DOHH2 (cell line): ENCODE results near the gene PITX3.
A peak's percentile ranks its signal among the peaks of the same experiment; 100 is the strongest.

Experiments used
- H3F3A ChIP-seq: fragments of 200-600 bp; sonication (generic), shearing (Covaris generic); 2 replicates; pipeline ENCODE4 v1.6.0; 2016; ENCODE audit warnings: antibody characterized with exemption, mild to moderate bottlenecking; ENCODE audit not compliant: control insufficient read depth, insufficient read depth
- H3K27ac ChIP-seq: fragments of 200-600 bp; sonication (generic); 2 replicates; pipeline ENCODE4 v1.5.1; 2014; ENCODE audit warnings: low read depth, mild to moderate bottlenecking, low read length, moderate library complexity
- H3K27me3 ChIP-seq: fragments of 200-600 bp; sonication (generic); 2 replicates; pipeline ENCODE4 v1.6.1; 2014; ENCODE audit warnings: mild to moderate bottlenecking, low read length, mixed read lengths; ENCODE audit not compliant: control insufficient read depth
- H3K36me3 ChIP-seq: fragments of 200-600 bp; sonication (generic); 2 replicates; pipeline ENCODE4 v1.6.1; 2014; ENCODE audit warnings: mild to moderate bottlenecking, low read length, moderate library complexity, mixed read lengths; ENCODE audit not compliant: control insufficient read depth
- H3K4me1 ChIP-seq: fragments of 200-600 bp; sonication (generic); 2 replicates; pipeline ENCODE4 v1.6.1; 2014; ENCODE audit warnings: mild to moderate bottlenecking, low read length, mixed read lengths; ENCODE audit not compliant: control insufficient read depth
- H3K4me2 ChIP-seq: fragments of 200-600 bp; sonication (generic); 2 replicates; pipeline ENCODE4 v1.6.0; 2014; ENCODE audit warnings: mild to moderate bottlenecking, low read length, moderate library complexity
- H3K4me3 ChIP-seq: fragments of 200-600 bp; sonication (generic); 2 replicates; pipeline ENCODE4 v1.5.1; 2014; ENCODE audit warnings: mild to moderate bottlenecking, low read length, mixed read lengths
- H3K79me2 ChIP-seq: fragments of 200-600 bp; sonication (generic); 2 replicates; pipeline ENCODE4 v1.6.1; 2014; ENCODE audit warnings: mild to moderate bottlenecking, low read length, mixed read lengths; ENCODE audit not compliant: control insufficient read depth
- H3K9me2 ChIP-seq: fragments of 200-600 bp; sonication (generic); replicated peaks from 2 replicates; pipeline ENCODE4 v1.6.1; 2014; ENCODE audit warnings: mild to moderate bottlenecking, low read length, mixed read lengths; ENCODE audit not compliant: control insufficient read depth
- H3K9me3 ChIP-seq: fragments of 200-600 bp; sonication (generic); 2 replicates; pipeline ENCODE4 v1.6.1; 2014; ENCODE audit warnings: antibody characterized with exemption, low read length, mixed read lengths; ENCODE audit not compliant: control insufficient read depth, insufficient read depth
- H4K20me1 ChIP-seq: fragments of 200-600 bp; sonication (generic); 2 replicates; pipeline ENCODE4 v1.6.0; 2014; ENCODE audit warnings: low read depth, mild to moderate bottlenecking, antibody characterized with exemption, low read length, moderate library complexity; ENCODE audit not compliant: control insufficient read depth, insufficient read depth
- CTCF ChIP-seq: fragments of 200-600 bp; sonication (generic); IDR thresholded peaks from one replicate; pipeline ENCODE4 v1.5.1; 2014; ENCODE audit warnings: antibody characterized with exemption, mild to moderate bottlenecking, low read depth, low read length; ENCODE audit not compliant: poor library complexity, severe bottlenecking
- EZH2phosphoT487 ChIP-seq: fragments of 200-600 bp; sonication (generic); IDR thresholded peaks from 2 replicates; pipeline ENCODE4 v1.6.1; 2017; ENCODE audit warnings: borderline replicate concordance, mild to moderate bottlenecking, antibody characterized with exemption, low read length, moderate library complexity, mixed read lengths

Gene PITX3

GRCh38 chr10:102241444-102242117 lies at the start of gene PITX3:
Gene PITX3 (minus strand): TSS chr10:102241512. CDS start chr10:102232080, 9,432 bp downstream.
- TF ChIP-seq EZH2phosphoT487 (no peak), CTCF (no peak)
- H3K36me3 ChIP-seq = peaks cover 2% of the 10 kb centered on the region
- H3K79me2 ChIP-seq = peaks cover 12% of the 10 kb centered on the region
- peak within 1 kb of the TSS; percentile 79 for H3K4me2 ChIP-seq
- peaks cover 21% of the 10 kb centered on the region for H3K27me3 ChIP-seq
- H3K9me3 ChIP-seq = no peaks in the 10 kb centered on the region
- no peak within 1 kb of the TSS for H3K27ac ChIP-seq
- H3K9me2 ChIP-seq = no peaks in the 10 kb centered on the region
- H3K4me3 ChIP-seq = peak within 1 kb of the TSS; percentile 65
- H4K20me1 ChIP-seq = peaks cover 2% of the 10 kb centered on the region; the same call in 1 of the 2 replicates
- peaks cover 25% of the 10 kb centered on the region for H3K4me1 ChIP-seq
- H3F3A ChIP-seq = 0 out of 2 replicates have a peak, but pooled peaks cover under 1% of the 10 kb centered on the region

DNA sequence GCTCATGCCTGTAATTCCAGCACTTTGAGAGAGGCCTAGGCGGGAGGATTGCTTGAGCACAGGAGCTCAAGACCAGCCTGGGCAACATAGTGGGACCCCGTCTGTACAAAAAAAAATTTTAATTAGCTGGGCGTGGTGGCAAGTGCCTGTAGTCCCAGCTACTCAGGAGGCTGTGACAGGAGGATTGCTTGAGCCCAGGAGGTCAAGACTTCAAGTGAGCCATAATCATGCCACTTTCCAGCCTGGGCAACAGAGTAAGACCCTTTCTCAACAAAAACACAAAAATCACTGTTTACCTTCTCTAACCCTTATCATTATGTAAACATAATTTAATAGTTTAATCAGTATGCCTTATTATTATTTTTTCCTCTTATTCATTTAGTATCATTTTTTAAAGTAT lies 48.5 kb upstream of the PITX3 start:
- no peak overlapping the region for H3K4me3 ChIP-seq
- TF ChIP-seq CTCF (no peak), EZH2phosphoT487 (no peak)
- H3F3A ChIP-seq = no peaks in the 10 kb centered on the region
- H4K20me1 ChIP-seq = peaks cover 1% of the 10 kb centered on the region; the same call in 1 of the 2 replicates
- no peaks in the 10 kb centered on the region for H3K4me1 ChIP-seq
- H3K9me3 ChIP-seq = no peaks in the 10 kb centered on the region
- no peak overlapping the region for H3K27ac ChIP-seq
- peaks cover 5% of the 10 kb centered on the region for H3K79me2 ChIP-seq
- no peaks in the 10 kb centered on the region; the same call in 1 of the 2 replicates for H3K36me3 ChIP-seq
- H3K4me2 ChIP-seq = no peak overlapping the region
- no peaks in the 10 kb centered on the region for H3K9me2 ChIP-seq
- no peaks in the 10 kb centered on the region for H3K27me3 ChIP-seq

- no peak overlapping the region for H3K4me3 ChIP-seq
- H3K9me2 ChIP-seq = no peaks in the 10 kb centered on the region
- no peak for TF ChIP-seq CTCF
- no peaks in the 10 kb centered on the region for H3K27me3 ChIP-seq
- H3K79me2 ChIP-seq = peaks cover 10% of the 10 kb centered on the region
- H3K4me1 ChIP-seq = no peaks in the 10 kb centered on the region
- H3K4me2 ChIP-seq = no peak overlapping the region
- H3K27ac ChIP-seq = no peak overlapping the region
- H4K20me1 ChIP-seq = peaks cover 3% of the 10 kb centered on the region; the same call in 1 of the 2 replicates
- peaks cover 3% of the 10 kb centered on the region; the same call in 1 of the 2 replicates for H3K36me3 ChIP-seq
- no peaks in the 10 kb centered on the region for H3F3A ChIP-seq
- H3K9me3 ChIP-seq = no peaks in the 10 kb centered on the region
These were observed 48.0 kb upstream of the PITX3 start for GRCh38 chr10:102289356-102289755.
